Stimulated activated CD4-positive, alpha-beta T cell treated with anti-CD3 and anti-CD28 coated beads, TNF-alpha, amount 100 ng/mL, for 4 hours (primary cell): ENCODE data around the gene P2RX2.

ENCODE experiments used
- DNase-seq, 3 experiments: peaks; one replicate each; pipeline ENCODE4 v3.0.0-alpha.2; 2020; ENCODE audit warnings: low read depth in 3 of 3

Gene P2RX2

DNA sequence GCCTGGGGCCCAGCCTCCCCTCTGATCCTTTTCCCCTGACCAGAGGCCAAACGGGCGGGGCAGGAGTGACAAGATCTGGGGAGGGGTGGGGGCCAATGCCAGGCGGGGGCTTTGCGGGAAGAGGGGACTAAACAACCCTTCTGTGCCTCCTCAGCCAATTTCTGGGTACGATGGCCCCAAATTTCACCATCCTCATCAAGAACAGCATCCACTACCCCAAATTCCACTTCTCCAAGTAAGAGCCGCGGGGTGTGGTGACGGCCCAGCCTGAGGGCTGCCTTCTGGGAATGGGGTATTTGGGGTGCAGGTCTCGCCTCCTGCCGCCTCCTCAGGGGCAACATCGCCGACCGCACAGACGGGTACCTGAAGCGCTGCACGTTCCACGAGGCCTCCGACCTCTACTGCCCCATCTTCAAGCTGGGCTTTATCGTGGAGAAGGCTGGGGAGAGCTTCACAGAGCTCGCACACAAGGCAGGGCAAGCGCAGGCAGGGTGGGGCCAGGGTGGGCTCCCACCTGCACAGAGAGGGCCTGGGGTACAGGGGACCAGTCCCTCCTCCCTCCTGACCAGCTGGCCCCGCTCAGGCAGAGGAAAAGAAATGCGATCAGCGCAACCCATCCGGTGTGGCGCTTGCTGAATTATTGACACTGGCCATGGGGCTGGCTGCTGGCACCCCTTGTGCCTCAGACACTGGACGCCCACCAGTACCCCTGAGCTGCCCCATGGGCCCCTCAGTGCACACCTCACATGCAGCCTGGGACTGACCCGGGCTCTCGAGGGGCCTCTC lies 1.7 kb downstream of the P2RX2 start:
- no peak for DNase-seq

DNA sequence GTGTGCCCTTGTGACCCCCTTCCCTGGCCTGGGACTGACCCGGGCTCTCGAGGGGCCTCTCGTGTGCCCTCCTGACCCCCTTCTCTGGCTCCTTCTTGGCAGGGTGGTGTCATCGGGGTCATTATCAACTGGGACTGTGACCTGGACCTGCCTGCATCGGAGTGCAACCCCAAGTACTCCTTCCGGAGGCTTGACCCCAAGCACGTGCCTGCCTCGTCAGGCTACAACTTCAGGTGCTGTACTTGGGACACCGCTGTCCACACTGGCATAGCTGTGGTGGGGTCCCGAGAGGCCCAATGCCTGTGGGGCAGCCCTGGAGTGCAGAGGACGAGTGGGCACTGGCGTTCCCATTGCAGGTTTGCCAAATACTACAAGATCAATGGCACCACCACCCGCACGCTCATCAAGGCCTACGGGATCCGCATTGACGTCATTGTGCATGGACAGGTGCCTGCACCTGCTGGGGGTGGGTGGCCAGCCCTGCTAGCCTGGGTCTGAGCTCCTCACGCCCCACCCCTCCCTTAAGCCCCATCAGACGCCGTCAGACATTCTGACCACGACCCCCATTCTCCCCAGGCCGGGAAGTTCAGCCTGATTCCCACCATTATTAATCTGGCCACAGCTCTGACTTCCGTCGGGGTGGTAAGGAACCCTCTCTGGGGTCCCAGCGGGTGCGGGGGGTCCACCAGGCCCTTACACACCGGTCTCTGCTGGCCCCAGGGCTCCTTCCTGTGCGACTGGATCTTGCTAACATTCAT lies 2.5 kb downstream of the P2RX2 start:
- DNase-seq, result no peak

DNA sequence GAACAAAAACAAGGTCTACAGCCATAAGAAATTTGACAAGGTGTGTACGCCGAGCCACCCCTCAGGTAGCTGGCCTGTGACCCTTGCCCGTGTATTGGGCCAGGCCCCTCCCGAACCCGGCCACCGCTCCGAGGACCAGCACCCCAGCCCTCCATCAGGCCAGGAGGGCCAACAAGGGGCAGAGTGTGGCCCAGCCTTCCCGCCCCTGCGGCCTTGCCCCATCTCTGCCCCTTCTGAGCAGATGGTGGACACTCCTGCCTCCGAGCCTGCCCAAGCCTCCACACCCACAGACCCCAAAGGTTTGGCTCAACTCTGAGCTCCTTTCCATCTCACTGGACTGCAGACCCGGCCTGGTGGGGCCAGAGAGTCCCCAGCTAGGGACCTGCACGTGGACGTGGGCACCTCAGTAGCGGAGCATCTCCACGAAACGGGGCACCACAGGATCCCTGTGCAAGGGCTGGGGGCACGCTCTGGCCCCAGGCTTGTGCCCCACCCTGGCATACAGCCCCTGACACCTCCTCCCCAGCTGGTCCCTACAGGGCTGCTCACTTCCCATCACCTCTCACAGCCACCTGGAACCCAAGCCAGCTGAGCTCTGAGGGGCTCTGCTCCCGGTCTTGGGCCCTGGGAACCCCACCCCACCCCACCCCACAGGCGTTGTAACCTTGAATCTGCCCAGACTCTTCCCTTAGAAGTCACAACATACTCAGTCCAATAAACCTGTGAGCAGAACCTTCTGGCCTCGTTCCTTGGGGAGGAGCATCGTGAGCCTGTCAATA lies 3.3 kb downstream of the P2RX2 start:
- DNase-seq, result no peak

DNA sequence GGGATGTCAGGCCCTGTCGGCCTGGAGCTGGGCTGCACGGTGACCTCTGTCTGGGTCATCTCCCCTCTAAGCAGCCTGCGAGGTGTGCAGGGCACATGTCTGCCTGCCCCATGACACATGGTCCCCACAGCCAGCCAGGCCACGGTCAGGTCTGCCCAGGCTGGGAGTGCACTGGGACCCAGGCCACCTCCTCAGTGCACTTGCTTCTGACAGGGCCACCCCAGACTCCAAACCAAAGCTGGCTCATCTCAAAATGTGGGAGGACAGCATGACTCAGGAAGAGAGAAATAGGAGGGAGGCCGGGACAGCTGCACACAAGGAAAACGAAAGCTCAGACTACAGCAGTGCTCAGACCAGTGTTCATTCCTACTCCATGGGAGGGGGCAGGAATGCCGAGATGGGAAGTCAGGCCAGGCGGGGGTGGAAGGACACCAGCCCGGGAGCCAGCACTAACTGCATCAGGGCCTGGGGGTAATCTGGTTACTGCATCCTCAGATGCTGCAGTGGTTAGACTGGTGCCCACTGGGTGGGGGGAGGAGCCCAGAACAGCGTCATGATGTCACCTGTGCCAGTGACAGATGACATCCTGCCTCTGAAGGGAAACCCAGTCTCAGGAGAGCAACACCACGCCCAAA lies 4.0 kb downstream of the P2RX2 start:
- no peak for DNase-seq

DNA sequence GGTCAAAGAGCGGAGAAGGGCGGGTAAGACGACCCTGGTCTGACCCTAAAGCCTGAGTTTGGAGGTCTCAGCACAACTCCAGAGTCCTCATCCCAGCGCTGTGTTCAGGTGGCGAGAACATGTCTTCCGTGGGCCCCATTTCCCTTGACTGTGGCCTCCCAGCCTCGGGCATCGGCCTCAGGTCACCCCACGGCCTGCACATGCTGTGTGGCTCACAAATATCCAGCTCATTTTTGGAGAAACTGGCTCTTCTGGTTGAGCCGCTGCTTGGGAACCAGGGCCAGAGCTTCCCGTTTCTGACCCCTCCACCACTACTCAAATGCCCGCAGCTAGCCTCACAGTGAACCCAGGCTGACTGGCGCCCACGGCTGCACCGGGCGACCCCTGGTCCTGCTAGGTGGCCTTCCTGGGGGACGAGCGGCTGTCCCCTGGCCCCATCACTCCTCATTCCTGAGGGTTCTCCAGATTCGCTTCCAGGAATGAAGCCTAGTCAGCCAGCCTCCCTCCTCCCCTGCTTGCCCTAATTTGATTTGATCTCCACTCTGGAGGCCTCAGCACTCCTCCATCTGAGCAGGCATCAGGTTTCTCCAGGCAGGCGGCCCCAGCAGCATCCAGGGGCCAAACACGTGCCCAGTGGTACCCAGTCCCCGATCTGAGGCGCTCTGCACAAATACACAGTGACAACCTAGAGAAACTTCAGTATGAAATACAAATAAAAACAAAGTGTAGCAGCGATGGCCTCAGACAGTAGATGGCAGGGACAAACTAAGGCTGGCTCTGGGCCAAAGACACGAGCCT lies 4.7 kb downstream of the P2RX2 start:
- no peak for DNase-seq

DNA sequence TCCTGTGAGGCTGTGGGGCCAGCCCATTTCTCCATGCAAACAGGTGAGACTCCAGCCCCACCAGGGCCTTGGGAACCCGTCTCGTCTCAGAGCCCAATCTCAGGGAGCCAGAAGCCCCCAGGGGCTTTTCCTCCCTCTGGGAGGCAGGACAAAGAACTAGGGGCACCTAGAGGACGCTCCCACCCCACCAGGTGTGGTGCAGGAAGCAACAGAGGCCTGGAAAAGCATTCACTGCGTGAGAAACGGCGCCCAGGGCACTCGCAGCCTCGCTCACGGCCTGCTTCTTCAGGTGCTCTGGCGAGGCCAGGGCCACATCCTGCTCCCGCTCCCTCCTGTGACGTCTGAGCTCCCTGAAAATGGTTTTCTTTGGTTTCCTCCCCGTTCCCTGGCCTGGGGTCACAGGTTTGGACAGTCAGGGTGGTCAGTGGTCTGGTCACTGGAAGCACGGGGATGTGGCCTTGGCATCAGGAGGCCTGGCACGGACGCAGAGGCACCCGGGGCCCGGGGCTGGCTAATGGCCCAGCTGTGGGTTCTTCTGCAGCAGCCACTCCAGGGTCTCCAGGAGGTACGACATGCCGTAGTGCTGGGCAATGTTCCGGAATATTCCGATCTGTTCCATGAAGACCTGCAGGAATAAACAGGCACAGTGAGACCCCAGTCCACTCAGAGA lies 5.7 kb downstream of the P2RX2 start:
- no peak for DNase-seq

DNA sequence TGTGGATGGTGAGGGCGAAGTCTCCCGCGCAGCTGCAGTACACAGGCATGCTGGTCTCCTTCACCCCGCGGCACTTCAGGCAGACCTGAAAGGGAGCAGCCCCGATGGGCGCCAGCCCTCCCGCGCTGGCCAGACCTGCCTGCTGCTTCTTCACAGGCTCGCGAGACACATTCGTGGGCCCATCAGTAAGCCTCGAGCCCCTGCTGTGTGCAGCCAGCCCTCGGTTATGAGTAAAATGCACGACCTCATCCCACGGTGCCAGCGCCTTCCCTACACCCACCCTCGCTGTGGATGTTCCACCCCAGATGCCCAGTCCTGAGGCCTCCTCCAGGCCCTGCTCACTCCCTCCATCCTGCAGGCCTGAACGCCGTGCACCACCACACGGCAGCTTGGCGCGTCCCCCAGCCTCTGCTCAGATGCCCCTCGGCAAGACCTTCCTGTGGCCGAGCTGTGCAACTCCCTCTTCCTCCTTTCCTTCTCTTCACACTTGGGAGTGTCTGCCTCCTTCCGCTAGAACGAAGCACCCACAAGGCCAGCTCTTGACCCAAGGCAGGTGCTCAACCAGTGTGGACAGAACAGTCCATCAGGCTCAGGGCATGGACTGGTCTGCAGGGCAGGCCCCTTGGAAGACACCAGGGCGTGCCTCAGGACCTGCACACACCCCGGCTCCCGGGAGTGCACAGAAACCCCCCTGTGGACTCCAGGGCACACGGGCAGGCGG lies 6.5 kb downstream of the P2RX2 start:
- DNase-seq, result no peak

DNA sequence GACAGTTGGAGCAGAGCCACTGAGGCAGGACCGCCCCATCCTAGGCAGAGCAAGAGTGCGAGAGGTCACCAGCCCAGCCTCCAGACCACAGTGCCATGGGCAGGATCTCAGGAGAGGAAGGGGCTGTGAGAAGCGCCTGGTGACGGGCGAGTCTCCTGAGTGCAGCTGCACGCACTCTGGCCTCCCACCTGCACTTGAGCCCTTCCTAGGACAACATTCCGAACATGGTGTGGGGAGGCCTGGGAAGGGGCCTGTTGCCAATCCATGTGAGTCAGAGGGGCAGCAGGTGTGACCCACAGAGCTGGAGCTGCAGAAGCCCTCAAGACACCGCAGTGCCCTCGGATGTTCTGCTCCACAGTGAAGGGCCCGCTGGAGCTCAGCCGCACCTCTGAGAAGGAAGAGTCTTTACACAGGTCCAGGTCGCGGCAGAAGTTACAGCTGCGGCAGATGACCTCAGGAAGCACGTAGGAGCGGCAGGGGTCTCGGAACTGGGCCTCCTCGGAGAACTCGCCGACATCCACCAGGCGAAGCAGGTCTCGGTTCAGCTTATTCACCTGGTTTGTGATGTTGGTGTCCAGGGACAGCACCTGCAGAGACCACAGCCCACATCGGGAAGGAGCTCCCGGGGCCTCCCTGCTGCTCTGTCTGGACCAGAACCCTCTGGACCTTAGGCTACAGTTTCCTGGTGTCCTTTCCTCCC lies 7.3 kb downstream of the P2RX2 start:
- no peak for DNase-seq

DNA sequence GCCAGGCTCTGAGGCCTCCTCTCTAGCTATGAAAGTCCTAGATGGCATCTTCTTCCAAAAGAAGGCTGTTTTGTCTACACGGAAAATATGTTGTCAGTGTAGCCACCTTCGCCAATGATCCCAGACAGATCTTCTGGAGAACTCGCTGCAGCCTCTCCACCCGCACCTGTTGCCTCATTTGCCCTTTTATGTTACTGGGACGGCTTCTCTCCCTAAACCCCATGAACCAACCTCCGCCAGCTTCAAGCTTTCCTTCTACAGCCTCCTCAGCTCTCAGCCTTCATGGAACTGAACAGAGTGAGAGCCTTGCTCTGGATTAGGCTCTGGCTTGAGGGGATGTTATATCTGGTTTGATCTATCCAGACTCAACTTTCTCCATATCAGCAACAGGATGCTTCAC lies 10.8 kb downstream of the P2RX2 start:
- no peak for DNase-seq

DNA sequence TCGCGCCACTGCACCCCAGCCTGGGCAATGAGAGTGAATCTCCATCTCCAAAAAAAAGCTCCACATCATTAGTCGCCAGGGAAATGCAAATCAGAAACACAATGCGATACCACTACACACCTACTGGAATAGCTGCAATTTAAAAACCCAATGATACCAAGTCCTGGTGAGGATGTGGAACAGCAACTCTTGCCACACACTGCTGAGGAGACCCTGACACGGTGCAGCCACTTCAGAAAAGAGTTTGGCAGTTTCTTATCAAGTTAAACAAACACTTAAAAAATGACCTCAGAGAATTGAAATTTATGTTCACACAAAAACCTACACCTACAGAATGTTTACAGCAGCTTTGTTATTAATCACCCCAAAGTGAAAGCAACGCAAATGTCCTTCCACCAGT lies 12.1 kb downstream of the P2RX2 start:
- no peak for DNase-seq

DNA sequence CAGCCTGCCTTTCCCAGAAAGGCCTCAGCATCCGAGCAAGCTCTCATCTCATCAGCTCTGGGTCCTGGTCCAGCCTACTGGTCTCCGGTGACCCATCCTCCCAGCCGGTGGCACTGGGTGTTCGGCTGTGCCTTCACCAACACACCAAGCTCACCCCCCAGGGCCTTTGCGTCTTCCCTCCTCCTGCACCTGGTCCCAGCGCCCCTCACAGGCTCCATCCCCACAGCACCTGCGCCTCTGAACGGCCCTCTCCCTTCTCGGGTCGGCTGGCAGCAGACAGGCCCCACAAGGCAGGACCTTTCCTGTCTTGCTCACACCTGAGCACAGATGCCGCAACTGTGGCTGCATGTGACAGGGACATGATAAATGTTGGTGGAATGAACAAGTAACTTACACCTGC lies 13.1 kb downstream of the P2RX2 start:
- no peak for DNase-seq

DNA sequence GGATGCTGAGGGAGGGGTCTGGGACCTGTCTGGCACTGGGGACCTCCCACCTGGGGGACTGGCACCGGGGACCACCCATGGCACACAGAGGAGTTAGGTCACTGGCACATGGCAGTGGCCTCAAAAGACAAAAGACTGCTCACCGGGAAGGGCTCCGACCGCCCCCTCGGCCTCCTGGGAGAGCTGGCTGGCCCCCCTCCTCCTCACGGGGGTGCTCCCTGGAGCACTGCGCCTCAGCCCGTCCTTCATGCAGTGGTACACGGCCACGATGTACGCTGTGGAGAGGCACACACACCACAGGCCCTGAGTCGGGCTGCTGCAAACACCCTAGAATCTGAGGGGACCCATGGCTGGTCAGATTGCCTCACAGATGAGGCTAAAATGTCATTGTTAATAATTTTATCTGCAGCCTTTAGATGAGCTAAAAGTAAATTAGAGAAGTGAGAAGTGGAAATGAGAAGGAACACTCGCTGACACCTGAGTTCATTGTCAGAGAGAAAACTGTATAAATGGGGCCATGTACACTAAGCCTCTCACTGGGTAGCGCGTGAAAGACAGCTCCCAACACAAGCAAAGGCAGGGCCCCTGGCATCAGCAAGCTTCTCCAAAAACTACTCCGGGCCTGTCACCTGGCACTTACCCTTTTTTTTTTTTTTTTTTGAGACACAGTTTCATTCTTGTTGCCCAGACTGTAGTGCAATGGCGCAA lies 14.1 kb downstream of the P2RX2 start:
- no peak for DNase-seq

DNA sequence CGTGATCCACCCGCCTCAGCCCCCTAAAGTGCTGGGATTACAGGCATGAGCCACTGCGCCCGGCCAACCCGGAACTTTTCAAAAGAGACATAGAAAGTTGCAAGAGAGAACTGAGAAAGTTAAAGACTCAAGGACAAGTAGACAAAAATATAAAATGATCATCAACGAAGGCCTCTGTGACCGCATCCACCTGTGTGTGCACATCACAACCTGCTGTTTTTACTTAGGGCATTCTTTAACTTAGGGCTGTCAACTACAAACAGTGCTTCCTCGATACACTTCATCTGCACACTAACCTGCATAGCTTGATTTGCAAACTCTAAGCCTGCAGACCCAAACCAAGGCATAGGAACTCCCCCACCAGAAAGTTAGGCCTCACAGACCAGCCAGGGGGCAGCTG lies 14.8 kb downstream of the P2RX2 start:
- DNase-seq, result no peak

DNA sequence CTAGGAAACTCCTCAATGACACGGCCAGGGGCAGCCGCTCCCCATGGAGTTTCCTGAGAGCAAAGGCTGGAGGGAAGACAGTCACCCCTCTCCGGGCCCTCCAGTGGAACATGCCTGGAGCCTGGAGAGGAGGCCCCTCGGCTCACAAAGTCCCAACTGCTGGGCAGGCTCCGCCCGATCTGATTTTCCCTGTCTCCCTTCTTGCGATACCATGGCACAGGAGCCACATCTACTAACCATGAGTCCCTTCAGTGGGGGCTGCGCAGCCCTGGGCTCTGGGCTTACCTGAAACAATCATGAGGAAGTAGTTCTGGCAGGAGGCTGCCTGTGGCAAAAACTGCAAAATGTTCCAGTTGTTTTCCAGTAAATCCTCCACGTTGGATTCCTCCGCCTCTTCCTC lies 15.3 kb downstream of the P2RX2 start:
- DNase-seq, result no peak

DNA sequence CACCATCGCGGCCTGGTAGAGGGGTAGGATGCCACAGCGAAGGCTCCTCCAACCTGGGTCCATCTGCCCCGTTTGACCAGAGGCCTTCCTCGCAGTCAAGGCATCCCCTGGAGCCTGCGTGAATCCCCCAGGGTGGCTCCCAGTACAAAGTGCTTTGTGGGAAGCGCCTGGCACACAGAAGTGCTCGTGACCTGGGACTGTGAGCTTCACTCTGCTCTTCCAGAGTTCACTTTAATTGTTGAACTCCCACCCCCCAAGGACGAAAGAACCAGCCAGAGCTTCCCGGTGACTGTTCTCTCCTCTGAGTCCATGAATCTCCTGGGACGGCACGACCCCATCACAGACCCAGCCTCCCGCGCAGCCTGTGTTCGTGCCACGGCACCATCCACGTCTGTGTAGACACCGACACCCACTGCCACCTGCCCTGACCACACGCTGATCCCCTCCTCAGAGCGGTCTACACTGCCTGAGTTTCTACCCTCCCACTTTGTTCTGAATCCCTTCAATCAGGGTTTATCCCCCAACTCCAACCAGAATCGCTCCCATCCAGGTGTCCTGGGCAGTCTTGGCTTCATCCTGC lies 15.9 kb downstream of the P2RX2 start:
- no peak for DNase-seq

DNA sequence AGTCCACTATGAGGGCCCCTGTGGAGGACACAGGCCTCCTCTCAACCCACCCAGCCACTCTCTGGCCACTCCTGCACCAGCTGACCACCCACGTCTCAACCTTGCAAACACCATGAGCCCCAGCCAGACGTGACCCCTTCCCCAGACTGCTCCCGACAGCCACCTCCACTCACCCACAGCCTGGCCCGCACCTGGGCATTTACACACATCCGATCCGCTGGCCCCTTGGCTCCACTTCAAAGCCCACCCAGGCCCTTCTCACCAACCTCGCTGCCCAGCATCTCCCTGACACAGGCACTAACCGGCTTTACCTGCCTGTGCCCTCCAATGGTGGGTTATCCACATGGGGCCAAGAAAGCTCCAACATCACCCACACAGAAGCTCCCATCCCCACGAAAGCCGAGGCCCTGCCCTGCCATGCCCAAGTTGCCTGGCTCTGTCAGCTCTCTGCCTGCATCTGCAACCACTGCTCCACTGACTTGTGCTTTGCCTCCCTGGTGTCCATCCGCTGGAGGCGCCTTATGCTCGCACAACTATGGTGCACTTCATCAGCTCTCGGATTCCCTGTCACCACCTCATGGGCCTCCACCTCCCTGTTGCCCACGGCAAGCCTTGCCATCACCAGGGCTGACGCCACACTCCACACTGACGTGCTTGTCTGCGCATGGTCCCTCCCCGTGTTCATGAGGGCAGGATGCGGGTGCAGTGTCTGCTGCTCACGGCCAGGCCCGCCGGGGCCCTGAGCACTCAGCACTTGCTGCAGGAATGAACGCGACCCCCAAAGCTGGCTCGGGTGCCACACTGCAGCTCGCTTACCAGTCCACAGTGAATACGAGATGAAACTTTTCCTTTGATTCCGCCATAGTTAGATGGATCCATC lies 16.7 kb downstream of the P2RX2 start:
- DNase-seq, result no peak

DNA sequence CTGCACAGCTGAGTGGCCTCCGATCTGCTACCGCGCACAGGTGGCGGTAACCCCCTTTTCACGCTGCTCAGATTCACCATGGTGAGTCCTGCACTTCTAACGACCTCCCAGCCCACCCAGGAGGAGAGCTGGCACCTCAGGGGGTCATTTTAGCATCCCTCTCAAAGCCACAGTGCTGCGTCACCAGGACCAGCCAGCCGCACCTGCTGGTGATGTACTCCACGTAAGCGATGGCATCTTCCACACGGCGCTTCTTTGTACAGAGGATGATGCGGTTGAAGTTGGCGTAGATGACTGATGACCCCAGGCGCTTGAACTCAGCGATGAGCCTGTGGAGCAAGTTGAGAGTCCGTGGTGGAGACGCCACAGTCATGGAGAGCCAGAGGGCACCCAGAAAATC lies 19.2 kb downstream of the P2RX2 start:
- DNase-seq, result no peak
